Stimulated activated CD4-positive, alpha-beta T cell treated with anti-CD3 and anti-CD28 coated beads, Interleukin-15, amount 100 ng/mL, for 24 hours (primary cell): ENCODE data around the gene NALCN.

Source experiments
- DNase-seq: peaks from one replicate; pipeline ENCODE4 v3.0.0-alpha.2; 2020

Gene NALCN

GRCh38 chr13:101013245-101013644, 403.1 kb downstream of the NALCN start:
- no peak for DNase-seq

GRCh38 chr13:101010100-101010499, 406.2 kb downstream of the NALCN start:
- DNase-seq = no peak

DNA sequence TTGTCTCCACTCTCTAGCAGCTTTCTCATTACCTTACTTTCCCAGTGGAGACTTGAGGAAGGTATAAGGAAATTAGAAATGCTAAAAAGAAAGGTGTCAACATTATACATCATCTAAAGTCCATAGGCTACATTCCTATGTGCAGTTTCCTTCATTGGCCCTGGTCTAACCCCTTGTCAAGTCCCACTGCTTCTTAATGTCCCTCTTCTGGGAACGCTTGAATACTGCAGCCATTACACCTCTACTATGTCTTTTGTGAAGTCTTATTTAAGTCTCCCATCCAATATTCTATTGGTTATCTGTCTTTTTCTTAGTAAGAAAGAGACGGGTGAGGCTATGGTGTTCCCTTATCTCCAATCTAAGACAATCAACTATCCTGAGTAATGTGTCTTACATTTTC, 409.1 kb downstream of the NALCN start:
- DNase-seq = no peak
